ENCODE measurements around the gene ADAMTS5.

DNA sequence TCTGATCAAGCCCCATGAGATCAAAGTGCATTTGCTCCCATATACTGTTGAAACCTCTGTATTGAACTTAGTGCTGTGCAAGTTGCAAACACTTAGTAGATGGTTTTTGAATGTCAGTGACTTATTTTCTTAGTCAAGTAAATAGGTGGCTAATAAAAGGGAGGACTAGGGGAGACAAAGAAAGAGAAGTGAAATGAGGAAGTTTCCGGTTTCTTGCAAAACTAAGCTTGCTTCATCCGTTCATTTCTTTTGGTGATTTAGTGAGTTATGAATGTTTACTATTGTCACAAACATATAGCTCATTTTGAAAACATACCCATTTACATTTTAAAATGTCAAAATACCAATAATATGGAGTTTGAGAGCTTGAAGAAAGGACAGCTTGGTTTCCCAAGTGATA is 23.0 kb downstream of the ADAMTS5 start:
- no peak for TF ChIP-seq POLR2AphosphoS5 (IDR thresholded peaks at IDR 0.05)
- TF ChIP-seq, protein P1, sequence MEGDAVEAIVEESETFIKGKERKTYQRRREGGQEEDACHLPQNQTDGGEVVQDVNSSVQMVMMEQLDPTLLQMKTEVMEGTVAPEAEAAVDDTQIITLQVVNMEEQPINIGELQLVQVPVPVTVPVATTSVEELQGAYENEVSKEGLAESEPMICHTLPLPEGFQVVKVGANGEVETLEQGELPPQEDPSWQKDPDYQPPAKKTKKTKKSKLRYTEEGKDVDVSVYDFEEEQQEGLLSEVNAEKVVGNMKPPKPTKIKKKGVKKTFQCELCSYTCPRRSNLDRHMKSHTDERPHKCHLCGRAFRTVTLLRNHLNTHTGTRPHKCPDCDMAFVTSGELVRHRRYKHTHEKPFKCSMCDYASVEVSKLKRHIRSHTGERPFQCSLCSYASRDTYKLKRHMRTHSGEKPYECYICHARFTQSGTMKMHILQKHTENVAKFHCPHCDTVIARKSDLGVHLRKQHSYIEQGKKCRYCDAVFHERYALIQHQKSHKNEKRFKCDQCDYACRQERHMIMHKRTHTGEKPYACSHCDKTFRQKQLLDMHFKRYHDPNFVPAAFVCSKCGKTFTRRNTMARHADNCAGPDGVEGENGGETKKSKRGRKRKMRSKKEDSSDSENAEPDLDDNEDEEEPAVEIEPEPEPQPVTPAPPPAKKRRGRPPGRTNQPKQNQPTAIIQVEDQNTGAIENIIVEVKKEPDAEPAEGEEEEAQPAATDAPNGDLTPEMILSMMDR (IDR thresholded peaks at IDR 0.05), result no peak
- no peak for TF ChIP-seq POLR2A (IDR thresholded peaks at IDR 0.05)

Measured in stomach (tissue), 4 donors.